Left ventricle myocardium superior (tissue), 1 donor: ENCODE measurements around the gene ENAH. TPM values are rescaled to one million over a fixed set of nuclear protein-coding genes. Genes with fewer than 3 reads are reported as not detected.

ENCODE experiments used
- ATAC-seq: fragments of 200-7000 bp; cut with Tn5 transposase; one replicate; pipeline ENCODE4 v1.9.1; 2020; ENCODE audit warnings: mild to moderate bottlenecking, moderate library complexity
- DNase-seq: peaks from one replicate; pipeline ENCODE4 v3.0.0-alpha.2; 2020
- intact Hi-C: fragments of 100-400 bp; cut with micrococcal nuclease; formaldehyde crosslinking; loops from one replicate; pipeline ENCODE4 v1.11.0; 2022
- total RNA-seq: library from RNA; stranded (reverse); fragmentation: NEBNext Ultra II Directional; extraction: Animal tissue kit (Norgen Biotek cat#: 25700); gene quantifications from one replicate; pipeline ENCODE4 v1.2.1, GENCODE V29; 2021
- donor health status: DM: no; HTN: yes; CAD: no; lungs with severe emphysema.

ENAH gene
- total RNA-seq, 1 donor from 2014 or later, result 90.1 TPM

- ATAC-seq (no peak), DNase-seq (no peak)
- intact Hi-C loops, result no loop called here
Observed at GRCh38 chr1:225440380-225441221, 212.3 kb downstream of the ENAH start.

- DNase-seq, result no peak
- no peak for ATAC-seq
- intact Hi-C loops, result no loop called here
Observed at GRCh38 chr1:225437710-225438437, 215.0 kb downstream of the ENAH start.

Other genes with a start within 250 kb of the ENAH start
- gene LBR, start 225.1 kb downstream of the ENAH start, total RNA-seq, result 9.5 TPM
- gene SRP9, start 124.7 kb upstream of the ENAH start, total RNA-seq, result 211 TPM
- 76.8 TPM for gene EPHX1, start 157.0 kb upstream of the ENAH start, total RNA-seq
- 30.7 TPM for gene TMEM63A, start 229.3 kb upstream of the ENAH start, total RNA-seq
- gene LEFTY1, start 236.0 kb upstream of the ENAH start, total RNA-seq, result not detected